ENCODE data around the gene NANOS3. TPM values are rescaled to one million over a fixed set of nuclear protein-coding genes. Genes with fewer than 3 reads are reported as not detected.

NANOS3 gene
- total and polyA plus RNA-seq, 2 of the 13 experiments (the other 11 are each of a cell fraction or from before 2014, with no cell fraction given): 0.21 TPM; not detected in 1

DNA sequence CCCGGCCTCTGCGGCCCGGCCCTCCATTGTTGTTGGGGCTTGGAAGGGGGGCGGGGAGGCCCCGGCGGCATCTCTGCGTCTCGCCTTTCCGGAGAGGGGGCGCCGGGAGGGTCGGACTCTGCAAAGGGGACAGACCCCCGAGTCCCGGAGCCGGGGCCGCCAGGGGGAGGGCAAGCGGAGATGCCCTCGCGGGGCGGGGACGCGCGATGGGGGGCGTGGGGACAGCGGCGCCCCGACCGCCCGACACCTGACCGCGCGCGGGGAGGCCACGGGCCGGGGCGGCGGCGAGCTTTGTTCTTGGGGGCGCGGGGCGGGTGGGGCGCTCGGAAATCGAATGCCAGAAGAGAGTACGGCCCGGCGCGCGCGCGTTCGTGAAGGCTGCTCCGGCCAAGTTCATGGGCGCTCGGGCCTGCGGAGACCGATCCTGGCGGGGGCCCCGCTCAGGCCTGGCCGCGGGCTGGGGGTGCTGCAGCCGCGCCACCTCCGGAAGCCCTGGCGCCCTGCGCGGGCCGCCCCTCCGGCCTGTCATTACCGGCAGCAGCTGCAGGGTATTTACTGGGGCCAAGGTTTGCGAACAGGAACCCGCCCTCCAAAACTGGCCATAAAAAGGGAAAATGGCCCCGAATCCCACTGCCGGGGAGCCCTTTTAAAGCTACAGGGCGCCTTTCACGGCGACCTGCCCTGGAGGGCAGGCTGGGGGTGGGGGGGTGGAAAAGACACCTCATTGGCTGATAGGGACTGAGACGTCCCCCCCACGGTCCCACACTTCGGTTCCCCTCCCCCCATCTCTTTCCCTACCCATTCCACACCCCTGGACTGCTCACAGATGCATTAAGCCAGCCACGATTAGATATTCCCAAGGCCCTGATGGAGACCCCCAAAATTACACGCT is 11.1 kb upstream of the NANOS3 start (continued):
- TF ChIP-seq, protein P1, sequence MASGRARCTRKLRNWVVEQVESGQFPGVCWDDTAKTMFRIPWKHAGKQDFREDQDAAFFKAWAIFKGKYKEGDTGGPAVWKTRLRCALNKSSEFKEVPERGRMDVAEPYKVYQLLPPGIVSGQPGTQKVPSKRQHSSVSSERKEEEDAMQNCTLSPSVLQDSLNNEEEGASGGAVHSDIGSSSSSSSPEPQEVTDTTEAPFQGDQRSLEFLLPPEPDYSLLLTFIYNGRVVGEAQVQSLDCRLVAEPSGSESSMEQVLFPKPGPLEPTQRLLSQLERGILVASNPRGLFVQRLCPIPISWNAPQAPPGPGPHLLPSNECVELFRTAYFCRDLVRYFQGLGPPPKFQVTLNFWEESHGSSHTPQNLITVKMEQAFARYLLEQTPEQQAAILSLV (CRISPR knock-in tag; IDR thresholded peaks at IDR 0.05; ENCODE audit: borderline replicate concordance): no peak
- TF ChIP-seq ZNF749 (CRISPR knock-in tag; IDR thresholded peaks at IDR 0.05; ENCODE audit: borderline replicate concordance): no peak
- TF ChIP-seq CC2D1A (CRISPR knock-in tag; IDR thresholded peaks at IDR 0.05): no peak
- TF ChIP-seq ZFP90 (CRISPR knock-in tag; IDR thresholded peaks at IDR 0.05; ENCODE audit: borderline replicate concordance): no peak
- no peak for TF ChIP-seq ZNF782 (CRISPR knock-in tag; IDR thresholded peaks at IDR 0.05; ENCODE audit: borderline replicate concordance)
- TF ChIP-seq RFX5 (IDR thresholded peaks at IDR 0.05; ENCODE audit: low read depth, low read length): no peak
- TF ChIP-seq FLYWCH1 (CRISPR knock-in tag; IDR thresholded peaks at IDR 0.05): no peak
- no peak for TF ChIP-seq MYC (CRISPR knock-in tag; IDR thresholded peaks at IDR 0.05; ENCODE audit: borderline replicate concordance)
- no peak for TF ChIP-seq KDM6A (CRISPR knock-in tag; IDR thresholded peaks at IDR 0.05; ENCODE audit: low read depth)
- no peak for TF ChIP-seq MED13 (CRISPR knock-in tag; IDR thresholded peaks at IDR 0.05)
- TF ChIP-seq, protein P2, sequence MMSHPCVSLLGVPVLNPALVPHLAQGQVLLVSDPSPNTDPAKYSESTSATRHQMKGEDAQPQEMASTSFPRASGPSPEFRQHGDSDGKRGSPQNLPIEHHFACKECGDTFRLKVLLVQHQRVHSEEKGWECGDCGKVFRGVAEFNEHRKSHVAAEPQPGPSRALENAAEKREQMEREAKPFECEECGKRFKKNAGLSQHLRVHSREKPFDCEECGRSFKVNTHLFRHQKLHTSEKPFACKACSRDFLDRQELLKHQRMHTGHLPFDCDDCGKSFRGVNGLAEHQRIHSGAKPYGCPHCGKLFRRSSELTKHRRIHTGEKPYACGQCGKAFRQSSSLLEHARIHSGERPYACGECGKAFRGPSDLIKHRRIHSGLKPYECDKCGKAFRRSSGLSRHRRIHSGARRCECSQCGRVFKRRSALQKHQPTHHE (CRISPR knock-in tag; IDR thresholded peaks at IDR 0.05; ENCODE audit: borderline replicate concordance): no peak
- TF ChIP-seq HHEX (CRISPR knock-in tag; IDR thresholded peaks at IDR 0.05): no peak
- TF ChIP-seq, protein P3, sequence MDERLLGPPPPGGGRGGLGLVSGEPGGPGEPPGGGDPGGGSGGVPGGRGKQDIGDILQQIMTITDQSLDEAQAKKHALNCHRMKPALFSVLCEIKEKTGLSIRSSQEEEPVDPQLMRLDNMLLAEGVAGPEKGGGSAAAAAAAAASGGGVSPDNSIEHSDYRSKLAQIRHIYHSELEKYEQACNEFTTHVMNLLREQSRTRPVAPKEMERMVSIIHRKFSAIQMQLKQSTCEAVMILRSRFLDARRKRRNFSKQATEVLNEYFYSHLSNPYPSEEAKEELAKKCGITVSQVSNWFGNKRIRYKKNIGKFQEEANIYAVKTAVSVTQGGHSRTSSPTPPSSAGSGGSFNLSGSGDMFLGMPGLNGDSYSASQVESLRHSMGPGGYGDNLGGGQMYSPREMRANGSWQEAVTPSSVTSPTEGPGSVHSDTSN (CRISPR knock-in tag; IDR thresholded peaks at IDR 0.05): no peak
- TF ChIP-seq, protein P4, sequence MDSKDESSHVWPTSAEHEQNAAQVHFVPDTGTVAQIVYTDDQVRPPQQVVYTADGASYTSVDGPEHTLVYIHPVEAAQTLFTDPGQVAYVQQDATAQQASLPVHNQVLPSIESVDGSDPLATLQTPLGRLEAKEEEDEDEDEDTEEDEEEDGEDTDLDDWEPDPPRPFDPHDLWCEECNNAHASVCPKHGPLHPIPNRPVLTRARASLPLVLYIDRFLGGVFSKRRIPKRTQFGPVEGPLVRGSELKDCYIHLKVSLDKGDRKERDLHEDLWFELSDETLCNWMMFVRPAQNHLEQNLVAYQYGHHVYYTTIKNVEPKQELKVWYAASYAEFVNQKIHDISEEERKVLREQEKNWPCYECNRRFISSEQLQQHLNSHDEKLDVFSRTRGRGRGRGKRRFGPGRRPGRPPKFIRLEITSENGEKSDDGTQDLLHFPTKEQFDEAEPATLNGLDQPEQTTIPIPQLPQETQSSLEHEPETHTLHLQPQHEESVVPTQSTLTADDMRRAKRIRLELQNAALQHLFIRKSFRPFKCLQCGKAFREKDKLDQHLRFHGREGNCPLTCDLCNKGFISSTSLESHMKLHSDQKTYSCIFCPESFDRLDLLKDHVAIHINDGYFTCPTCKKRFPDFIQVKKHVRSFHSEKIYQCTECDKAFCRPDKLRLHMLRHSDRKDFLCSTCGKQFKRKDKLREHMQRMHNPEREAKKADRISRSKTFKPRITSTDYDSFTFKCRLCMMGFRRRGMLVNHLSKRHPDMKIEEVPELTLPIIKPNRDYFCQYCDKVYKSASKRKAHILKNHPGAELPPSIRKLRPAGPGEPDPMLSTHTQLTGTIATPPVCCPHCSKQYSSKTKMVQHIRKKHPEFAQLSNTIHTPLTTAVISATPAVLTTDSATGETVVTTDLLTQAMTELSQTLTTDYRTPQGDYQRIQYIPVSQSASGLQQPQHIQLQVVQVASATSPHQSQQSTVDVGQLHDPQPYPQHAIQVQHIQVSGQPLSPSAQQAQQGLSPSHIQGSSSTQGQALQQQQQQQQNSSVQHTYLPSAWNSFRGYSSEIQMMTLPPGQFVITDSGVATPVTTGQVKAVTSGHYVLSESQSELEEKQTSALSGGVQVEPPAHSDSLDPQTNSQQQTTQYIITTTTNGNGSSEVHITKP (CRISPR knock-in tag; IDR thresholded peaks at IDR 0.05; ENCODE audit: low read depth): no peak
- TF ChIP-seq JARID2 (CRISPR knock-in tag; IDR thresholded peaks at IDR 0.05; ENCODE audit: insufficient replicate concordance): no peak
- TF ChIP-seq, protein P5, sequence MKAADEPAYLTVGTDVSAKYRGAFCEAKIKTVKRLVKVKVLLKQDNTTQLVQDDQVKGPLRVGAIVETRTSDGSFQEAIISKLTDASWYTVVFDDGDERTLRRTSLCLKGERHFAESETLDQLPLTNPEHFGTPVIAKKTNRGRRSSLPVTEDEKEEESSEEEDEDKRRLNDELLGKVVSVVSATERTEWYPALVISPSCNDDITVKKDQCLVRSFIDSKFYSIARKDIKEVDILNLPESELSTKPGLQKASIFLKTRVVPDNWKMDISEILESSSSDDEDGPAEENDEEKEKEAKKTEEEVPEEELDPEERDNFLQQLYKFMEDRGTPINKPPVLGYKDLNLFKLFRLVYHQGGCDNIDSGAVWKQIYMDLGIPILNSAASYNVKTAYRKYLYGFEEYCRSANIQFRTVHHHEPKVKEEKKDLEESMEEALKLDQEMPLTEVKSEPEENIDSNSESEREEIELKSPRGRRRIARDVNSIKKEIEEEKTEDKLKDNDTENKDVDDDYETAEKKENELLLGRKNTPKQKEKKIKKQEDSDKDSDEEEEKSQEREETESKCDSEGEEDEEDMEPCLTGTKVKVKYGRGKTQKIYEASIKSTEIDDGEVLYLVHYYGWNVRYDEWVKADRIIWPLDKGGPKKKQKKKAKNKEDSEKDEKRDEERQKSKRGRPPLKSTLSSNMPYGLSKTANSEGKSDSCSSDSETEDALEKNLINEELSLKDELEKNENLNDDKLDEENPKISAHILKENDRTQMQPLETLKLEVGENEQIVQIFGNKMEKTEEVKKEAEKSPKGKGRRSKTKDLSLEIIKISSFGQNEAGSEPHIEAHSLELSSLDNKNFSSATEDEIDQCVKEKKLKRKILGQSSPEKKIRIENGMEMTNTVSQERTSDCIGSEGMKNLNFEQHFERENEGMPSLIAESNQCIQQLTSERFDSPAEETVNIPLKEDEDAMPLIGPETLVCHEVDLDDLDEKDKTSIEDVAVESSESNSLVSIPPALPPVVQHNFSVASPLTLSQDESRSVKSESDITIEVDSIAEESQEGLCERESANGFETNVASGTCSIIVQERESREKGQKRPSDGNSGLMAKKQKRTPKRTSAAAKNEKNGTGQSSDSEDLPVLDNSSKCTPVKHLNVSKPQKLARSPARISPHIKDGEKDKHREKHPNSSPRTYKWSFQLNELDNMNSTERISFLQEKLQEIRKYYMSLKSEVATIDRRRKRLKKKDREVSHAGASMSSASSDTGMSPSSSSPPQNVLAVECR (CRISPR knock-in tag; IDR thresholded peaks at IDR 0.05; ENCODE audit: borderline replicate concordance): no peak; the same call in 1 of the 2 replicates
- TF ChIP-seq AGO1 (IDR thresholded peaks at IDR 0.05; ENCODE audit: low read depth, low read length, poor library complexity, severe bottlenecking): no peak

Data from HepG2 (cell line).